Right atrium auricular region (tissue), 2 donors: ENCODE measurements around the gene NPIPB2. TPM values are rescaled to one million over a fixed set of nuclear protein-coding genes. Genes with fewer than 3 reads are reported as not detected.

Experiments used
- DNase-seq: peaks from one replicate; pipeline ENCODE4 v3.0.0-alpha.2; 2019; ENCODE audit warnings: low spot score
- H3K27ac ChIP-seq, 2 donors: fragments of 200-600 bp; sonication (generic); 1 replicate in 1 of 2; 2 replicates in 1 of 2; pipeline ENCODE4 v1.5.1; 2016 to 2019
- H3K27me3 ChIP-seq, 2 donors: fragments of 200-600 bp; sonication (generic); one replicate each; pipeline versions ENCODE4 v1.5.1 to v1.6.0; 2017 to 2019
- H3K36me3 ChIP-seq: fragments of 200-600 bp; sonication (generic); one replicate; pipeline ENCODE4 v1.5.1; 2016
- H3K4me1 ChIP-seq, 2 donors: fragments of 200-600 bp; sonication (generic); one replicate each; pipeline versions ENCODE4 v1.5.1 to v1.6.0; 2017 to 2019
- H3K4me3 ChIP-seq, 2 donors: fragments of 200-600 bp; sonication (generic); 1 replicate in 1 of 2; 2 replicates in 1 of 2; pipeline ENCODE4 v1.5.1; 2017 to 2019; ENCODE audit warnings: mild to moderate bottlenecking in 1 of 2, moderate library complexity in 1 of 2
- H3K9me3 ChIP-seq, 2 donors: fragments of 200-600 bp; sonication (generic); one replicate each; pipeline ENCODE4 v1.5.1; 2019
- CTCF ChIP-seq, 2 donors: fragments of 200-600 bp; sonication (generic); IDR thresholded peaks; one replicate each; pipeline ENCODE4 v1.5.1; 2019; ENCODE audit warnings: antibody characterized with exemption in 2 of 2
- total RNA-seq, 2 donors: library from RNA; depleted of rRNA; stranded (reverse); fragments of >200 nt; gene quantifications; one replicate each; pipeline ENCODE4 v1.1.0, GENCODE V29; 2016

The NPIPB2 gene
- total RNA-seq, 2 donors from 2014 or later: 3.0 TPM; not detected in 1

GRCh38 chr16:11893571-11893970 lies 48.3 kb downstream of the NPIPB2 start:
- Histone ChIP-seq H3K27ac (no peak overlapping the region), H3K4me1 (no peaks in the 10 kb centered on the region), H3K27me3 (no peaks in the 10 kb centered on the region), H3K4me3 (no peak overlapping the region), H3K9me3 (no peaks in the 10 kb centered on the region), H3K36me3 (peaks cover 59% of the 10 kb centered on the region)
- DNase-seq: no peak
- no peak for TF ChIP-seq CTCF (IDR thresholded peaks at IDR 0.05)

GRCh38 chr16:11892761-11893160 lies 49.1 kb downstream of the NPIPB2 start:
- H3K27me3 ChIP-seq: no peaks in the 10 kb centered on the region
- no peaks in the 10 kb centered on the region for H3K4me1 ChIP-seq
- no peak for DNase-seq
- no peak overlapping the region for H3K27ac ChIP-seq
- no peak for TF ChIP-seq CTCF (IDR thresholded peaks at IDR 0.05)
- H3K4me3 ChIP-seq: no peak overlapping the region
- peaks cover 64% of the 10 kb centered on the region for H3K36me3 ChIP-seq
- no peaks in the 10 kb centered on the region for H3K9me3 ChIP-seq

- Histone ChIP-seq H3K4me3 (no peak overlapping the region), H3K9me3 (no peaks in the 10 kb centered on the region), H3K27ac (no peak overlapping the region), H3K4me1 (no peaks in the 10 kb centered on the region), H3K27me3 (no peaks in the 10 kb centered on the region), H3K36me3 (peaks cover 76% of the 10 kb centered on the region)
- TF ChIP-seq CTCF (IDR thresholded peaks at IDR 0.05): no peak
- no peak for DNase-seq
Observed at GRCh38 chr16:11890231-11890965, 51.4 kb downstream of the NPIPB2 start.

- H3K4me3 ChIP-seq: no peak overlapping the region
- H3K27ac ChIP-seq: no peak overlapping the region
- no peaks in the 10 kb centered on the region for H3K27me3 ChIP-seq
- H3K4me1 ChIP-seq: peaks cover 0 to 7% of the 10 kb centered on the region in 2 donors
- no peaks in the 10 kb centered on the region for H3K9me3 ChIP-seq
- no peak for DNase-seq
- no peak for TF ChIP-seq CTCF (IDR thresholded peaks at IDR 0.05)
- H3K36me3 ChIP-seq: peaks cover 78% of the 10 kb centered on the region
Observed at GRCh38 chr16:11886881-11887280, 55.0 kb downstream of the NPIPB2 start.

- Histone ChIP-seq H3K27ac (no peak overlapping the region), H3K36me3 (peaks cover 80% of the 10 kb centered on the region), H3K4me1 (peaks cover 0 to 10% of the 10 kb centered on the region in 2 donors), H3K9me3 (no peaks in the 10 kb centered on the region), H3K4me3 (no peak overlapping the region), H3K27me3 (no peaks in the 10 kb centered on the region)
- no peak for DNase-seq
- TF ChIP-seq CTCF (IDR thresholded peaks at IDR 0.05): no peak
Observed at GRCh38 chr16:11884035-11884434, 57.8 kb downstream of the NPIPB2 start.

GRCh38 chr16:11880007-11880406 lies 61.8 kb downstream of the NPIPB2 start:
- no peak overlapping the region for H3K4me3 ChIP-seq
- no peak overlapping the region for H3K27ac ChIP-seq
- peaks cover 68% of the 10 kb centered on the region for H3K36me3 ChIP-seq
- no peak for TF ChIP-seq CTCF (IDR thresholded peaks at IDR 0.05)
- H3K9me3 ChIP-seq: no peaks in the 10 kb centered on the region
- peaks cover 0 to 18% of the 10 kb centered on the region in 2 donors for H3K4me1 ChIP-seq
- no peak for DNase-seq
- no peaks in the 10 kb centered on the region for H3K27me3 ChIP-seq
